NCI-H2107 treated with DMSO at 0.1 percent for 48 hours (cell line): ENCODE results near the gene MFSD11.
A peak's percentile ranks its signal among the peaks of the same experiment; 100 is the strongest.
"Not testable (repeated sequence)": the region's sequence is repeated elsewhere in the genome, so short reads cannot be mapped to it uniquely, and the experiment has no call there.

Source experiments
- DNase-seq: peaks from one replicate; lab custom pipeline; 2025; ENCODE audit not compliant: unreplicated experiment; lab: John Stamatoyannopoulos, UW

The MFSD11 gene

GRCh38 chr17:76745785-76746184 lies 7.9 kb downstream of the MFSD11 start:
- DNase-seq: not testable (repeated sequence)

- no peak for DNase-seq
These were observed 9.9 kb downstream of the MFSD11 start for GRCh38 chr17:76747716-76748363.

GRCh38 chr17:76748657-76749056 lies 10.7 kb downstream of the MFSD11 start:
- DNase-seq: no peak

GRCh38 chr17:76751416-76751993 lies 13.6 kb downstream of the MFSD11 start:
- DNase-seq: no peak

- no peak for DNase-seq
These were observed 14.1 kb downstream of the MFSD11 start for GRCh38 chr17:76752006-76752405.

GRCh38 chr17:76753061-76753961 lies 15.4 kb downstream of the MFSD11 start:
- DNase-seq: no peak

- DNase-seq: no peak
These were observed 17.4 kb downstream of the MFSD11 start for GRCh38 chr17:76755285-76755684.

- no peak for DNase-seq
These were observed 19.3 kb downstream of the MFSD11 start for GRCh38 chr17:76757256-76757655.

- no peak for DNase-seq
These were observed 20.7 kb downstream of the MFSD11 start for GRCh38 chr17:76758570-76758969.

GRCh38 chr17:76772842-76773525 lies 35.1 kb downstream of the MFSD11 start:
- DNase-seq: no peak

GRCh38 chr17:76775021-76775600 lies 37.2 kb downstream of the MFSD11 start:
- no peak for DNase-seq

GRCh38 chr17:76781056-76781982 lies 43.4 kb downstream of the MFSD11 start:
- DNase-seq: no peak

- DNase-seq: no peak
These were observed 45.2 kb downstream of the MFSD11 start for GRCh38 chr17:76783146-76783545.

GRCh38 chr17:76784926-76785325 lies 47.0 kb downstream of the MFSD11 start:
- DNase-seq: no peak

GRCh38 chr17:76787866-76788265 lies 49.9 kb downstream of the MFSD11 start:
- DNase-seq: not testable (repeated sequence)

GRCh38 chr17:76789235-76789788 lies 51.4 kb downstream of the MFSD11 start:
- no peak for DNase-seq

- no peak for DNase-seq
These were observed 53.4 kb downstream of the MFSD11 start for GRCh38 chr17:76791053-76791980.

- no peak for DNase-seq
These were observed 54.4 kb downstream of the MFSD11 start for GRCh38 chr17:76792348-76792747.

- peak; percentile 52 for DNase-seq
These were observed 55.9 kb downstream of the MFSD11 start for GRCh38 chr17:76793775-76794174.
